ENCODE measurements around the gene CARS2.

CARS2 gene

GRCh38 chr13:110600980-110601379 lies 104.9 kb downstream of the CARS2 start:
- FAIRE-seq (no peak), DNase-seq (ENCODE audit: insufficient read length, low spot score) (no peak)
- no peak for TF ChIP-seq SPI1 (IDR thresholded peaks at IDR 0.05; ENCODE audit: low read depth, low read length)
- no peak for TF ChIP-seq POLR2AphosphoS5 (IDR thresholded peaks at IDR 0.05; ENCODE audit: low read depth, low read length)
- no peak for TF ChIP-seq TAF1 (IDR thresholded peaks at IDR 0.05; ENCODE audit: low read depth, low read length)

GRCh38 chr13:110600261-110600819 lies 105.6 kb downstream of the CARS2 start:
- no peak for DNase-seq (ENCODE audit: insufficient read length, low spot score)
- no peak for FAIRE-seq
- TF ChIP-seq POLR2A (IDR thresholded peaks at IDR 0.05; ENCODE audit: low read depth, low read length) (no peak), POLR2AphosphoS5 (IDR thresholded peaks at IDR 0.05; ENCODE audit: low read depth, low read length) (no peak), SPI1 (IDR thresholded peaks at IDR 0.05; ENCODE audit: low read depth, low read length) (no peak), PAX5 (IDR thresholded peaks at IDR 0.05; ENCODE audit: insufficient read depth, low read length, severe bottlenecking) (no peak), POU2F2 (IDR thresholded peaks at IDR 0.05; ENCODE audit: low read depth, low read length) (no peak), TAF1 (IDR thresholded peaks at IDR 0.05; ENCODE audit: low read depth, low read length) (no peak)

GRCh38 chr13:110597041-110597689 lies 108.8 kb downstream of the CARS2 start:
- FAIRE-seq (no peak), DNase-seq (ENCODE audit: insufficient read length, low spot score) (no peak)
- no peak for TF ChIP-seq POLR2AphosphoS5 (IDR thresholded peaks at IDR 0.05; ENCODE audit: low read depth, low read length)
- no peak for TF ChIP-seq TAF1 (IDR thresholded peaks at IDR 0.05; ENCODE audit: low read depth, low read length)
- no peak for TF ChIP-seq SPI1 (IDR thresholded peaks at IDR 0.05; ENCODE audit: low read depth, low read length)
- no peak for TF ChIP-seq PAX5 (IDR thresholded peaks at IDR 0.05; ENCODE audit: insufficient read depth, low read length, severe bottlenecking)
- no peak for TF ChIP-seq POU2F2 (IDR thresholded peaks at IDR 0.05; ENCODE audit: low read depth, low read length)
- TF ChIP-seq POLR2A (IDR thresholded peaks at IDR 0.05; ENCODE audit: low read depth, low read length) = no peak

GRCh38 chr13:110593430-110594130 lies 112.3 kb downstream of the CARS2 start:
- no peak for DNase-seq (ENCODE audit: insufficient read length, low spot score)
- TF ChIP-seq SPI1 (IDR thresholded peaks at IDR 0.05; ENCODE audit: low read depth, low read length) (no peak), TAF1 (IDR thresholded peaks at IDR 0.05; ENCODE audit: low read depth, low read length) (no peak), POLR2A (IDR thresholded peaks at IDR 0.05; ENCODE audit: low read depth, low read length) (no peak), POU2F2 (IDR thresholded peaks at IDR 0.05; ENCODE audit: low read depth, low read length) (no peak), POLR2AphosphoS5 (IDR thresholded peaks at IDR 0.05; ENCODE audit: low read depth, low read length) (no peak), PAX5 (IDR thresholded peaks at IDR 0.05; ENCODE audit: insufficient read depth, low read length, severe bottlenecking) (no peak)
- peak; percentile 83 for FAIRE-seq

GRCh38 chr13:110592665-110593064 lies 113.3 kb downstream of the CARS2 start:
- DNase-seq (ENCODE audit: insufficient read length, low spot score) (no peak), FAIRE-seq (no peak)
- TF ChIP-seq POLR2A (IDR thresholded peaks at IDR 0.05; ENCODE audit: low read depth, low read length) (no peak), TAF1 (IDR thresholded peaks at IDR 0.05; ENCODE audit: low read depth, low read length) (no peak), POLR2AphosphoS5 (IDR thresholded peaks at IDR 0.05; ENCODE audit: low read depth, low read length) (no peak), PAX5 (IDR thresholded peaks at IDR 0.05; ENCODE audit: insufficient read depth, low read length, severe bottlenecking) (no peak), SPI1 (IDR thresholded peaks at IDR 0.05; ENCODE audit: low read depth, low read length) (no peak), POU2F2 (IDR thresholded peaks at IDR 0.05; ENCODE audit: low read depth, low read length) (no peak)

Measured in GM12891 (cell line).